IMR-90 (cell line): ENCODE measurements around the gene MASP2. TPM values are rescaled to one million over a fixed set of nuclear protein-coding genes. Genes with fewer than 3 reads are reported as not detected.

Source experiments
- ATAC-seq: fragments of 200-7000 bp; cut with Tn5 transposase; 2 replicates; pipeline ENCODE4 v1.9.1; 2020; ENCODE audit warnings: low read depth, mild to moderate bottlenecking, moderate library complexity
- BruUV-seq: library from RNA; stranded (reverse); fragments of 400-500 nt; replicated peaks from 2 replicates; lab custom pipeline; 2021; lab: Mats Ljungman, UMichigan
- CTCF ChIA-PET: fragments of 300-600 bp; formaldehyde crosslinking; extraction: SDS; loops from one replicate; lab custom pipeline; 2021; ENCODE audit warnings: antibody characterized with exemption; lab: Yijun Ruan, JAX
- POLR2A ChIA-PET: fragments of 300-600 bp; sonication (Branson Sonifier 250); formaldehyde crosslinking; loops from one replicate; lab custom pipeline; 2022; ENCODE audit warnings: antibody characterized with exemption; ENCODE audit not compliant: unreplicated experiment; lab: Charles Lee
- DNase-seq: peaks from one replicate; pipeline ENCODE4 v3.0.0; 2013
- H2AFZ ChIP-seq: replicated peaks from 2 replicates; pipeline ENCODE3; 2013; ENCODE audit warnings: low read length, mild to moderate bottlenecking; ENCODE audit not compliant: poor library complexity
- H2AK5ac ChIP-seq: 2 replicates; pipeline ENCODE4 v1.6.1; 2013; ENCODE audit warnings: low read depth, low read length, inconsistent platforms
- H2AK9ac ChIP-seq: replicated peaks from 2 replicates; pipeline ENCODE3; 2013; ENCODE audit warnings: mild to moderate bottlenecking, low read depth, low read length, moderate library complexity; ENCODE audit not compliant: poor library complexity
- H2BK120ac ChIP-seq: 2 replicates; pipeline ENCODE4 v1.6.1; 2013; ENCODE audit warnings: low read depth, low read length, inconsistent platforms
- H2BK15ac ChIP-seq: 3 replicates; pipeline ENCODE4 v1.6.1; 2013; ENCODE audit warnings: low read depth, low read length, inconsistent platforms
- H2BK20ac ChIP-seq: 2 replicates; pipeline ENCODE4 v1.6.1; 2013; ENCODE audit warnings: low read depth, mild to moderate bottlenecking, inconsistent platforms, low read length, moderate library complexity
- H2BK5ac ChIP-seq: 2 replicates; pipeline ENCODE4 v1.6.1; 2013; ENCODE audit warnings: mild to moderate bottlenecking, low read depth, low read length, inconsistent platforms; ENCODE audit not compliant: poor library complexity, severe bottlenecking
- H3K14ac ChIP-seq: replicated peaks from 2 replicates; pipeline ENCODE4 v1.6.1; 2013; ENCODE audit warnings: low read depth, low read length, inconsistent platforms
- H3K18ac ChIP-seq: 2 replicates; pipeline ENCODE4 v1.6.1; 2013; ENCODE audit warnings: low read depth, low read length, control low read depth
- H3K23ac ChIP-seq: 2 replicates; pipeline ENCODE4 v1.6.1; 2013; ENCODE audit warnings: low read depth, low read length, inconsistent platforms
- H3K27ac ChIP-seq: 2 replicates; pipeline ENCODE4 v1.5.1; 2013; ENCODE audit warnings: mild to moderate bottlenecking, control low read depth, low read length; ENCODE audit not compliant: insufficient read depth
- H3K27me3 ChIP-seq: 2 replicates; pipeline ENCODE4 v1.6.1; 2013; ENCODE audit warnings: low read length; ENCODE audit not compliant: control insufficient read depth, insufficient read depth
- H3K36me3 ChIP-seq: 2 replicates; pipeline ENCODE4 v1.6.1; 2013; ENCODE audit warnings: low read length, mixed read lengths; ENCODE audit not compliant: control insufficient read depth, insufficient read depth
- H3K4ac ChIP-seq: 2 replicates; pipeline ENCODE4 v1.6.1; 2013; ENCODE audit warnings: low read depth, low read length, inconsistent platforms
- H3K4me1 ChIP-seq: 2 replicates; pipeline ENCODE4 v1.6.1; 2013; ENCODE audit warnings: low read length, mixed read lengths; ENCODE audit not compliant: control insufficient read depth, insufficient read depth
- H3K4me2 ChIP-seq: 2 replicates; pipeline ENCODE4 v1.6.1; 2013; ENCODE audit warnings: low read depth, mild to moderate bottlenecking, control low read depth, low read length, moderate library complexity
- H3K4me3 ChIP-seq: 2 replicates; pipeline ENCODE4 v1.5.1; 2013; ENCODE audit warnings: low read depth, mild to moderate bottlenecking, control low read depth, low read length, moderate library complexity; ENCODE audit not compliant: insufficient read depth
- H3K56ac ChIP-seq: 2 replicates; pipeline ENCODE4 v1.6.1; 2013; ENCODE audit warnings: low read length, inconsistent platforms; ENCODE audit not compliant: insufficient read depth; ENCODE audit errors: extremely low read depth
- H3K79me1 ChIP-seq, 2 experiments: 2 replicates each; pipeline ENCODE4 v1.6.1; 2013; ENCODE audit warnings: low read length in 2 of 2, inconsistent platforms in 1 of 2, low read depth in 1 of 2
- H3K9ac ChIP-seq: 2 replicates; pipeline ENCODE4 v1.6.1; 2013; ENCODE audit warnings: low read depth, low read length, control low read depth
- H3K9me1 ChIP-seq: 2 replicates; pipeline ENCODE4 v1.6.1; 2013; ENCODE audit warnings: low read length, inconsistent platforms; ENCODE audit not compliant: insufficient read depth
- H3K9me3 ChIP-seq: 2 replicates; pipeline ENCODE4 v1.6.1; 2013; ENCODE audit warnings: low read length; ENCODE audit not compliant: control insufficient read depth, insufficient read depth
- H4K20me1 ChIP-seq: 2 replicates; pipeline ENCODE4 v1.6.1; 2013; ENCODE audit warnings: low read length, inconsistent platforms; ENCODE audit not compliant: insufficient read depth
- H4K5ac ChIP-seq: 2 replicates; pipeline ENCODE4 v1.6.1; 2013; ENCODE audit warnings: mild to moderate bottlenecking, low read depth, low read length, control low read depth
- H4K8ac ChIP-seq, 2 experiments: 2 replicates each; pipeline ENCODE4 v1.6.1; 2013; ENCODE audit warnings: low read depth in 2 of 2, low read length in 2 of 2, control low read depth in 1 of 2, inconsistent platforms in 1 of 2
- H4K91ac ChIP-seq: 2 replicates; pipeline ENCODE4 v1.6.1; 2013; ENCODE audit warnings: low read depth, low read length, inconsistent platforms; ENCODE audit not compliant: insufficient read depth
- BHLHE40 ChIP-seq: fragments of 150-350 bp; IDR thresholded peaks from 2 replicates; pipeline ENCODE4 v1.6.1; 2016; ENCODE audit warnings: mild to moderate bottlenecking, low read depth, low read length
- CEBPB ChIP-seq: IDR thresholded peaks from 2 replicates; pipeline ENCODE4 v1.6.1; 2012; ENCODE audit warnings: low read depth, low read length, improper control_type of control experiment
- CHD1 ChIP-seq: IDR thresholded peaks from 2 replicates; pipeline ENCODE4 v1.6.1; 2012; ENCODE audit warnings: low read depth, low read length, improper control_type of control experiment
- FOS ChIP-seq: fragments of 150-350 bp; IDR thresholded peaks from 2 replicates; pipeline ENCODE4 v1.6.1; 2016; ENCODE audit warnings: low read depth, low read length
- MAFK ChIP-seq: IDR thresholded peaks from 2 replicates; pipeline ENCODE4 v1.6.1; 2012; ENCODE audit warnings: low read depth, low read length, improper control_type of control experiment
- MAZ ChIP-seq: IDR thresholded peaks from 2 replicates; pipeline ENCODE4 v1.6.1; 2012; ENCODE audit warnings: low read depth, mild to moderate bottlenecking, low read length, improper control_type of control experiment, moderate library complexity, borderline replicate concordance
- MXI1 ChIP-seq: IDR thresholded peaks from 2 replicates; pipeline ENCODE4 v1.6.1; 2012; ENCODE audit warnings: low read depth, mild to moderate bottlenecking, low read length, moderate library complexity, borderline replicate concordance
- NFE2L2 ChIP-seq: fragments of 150-350 bp; IDR thresholded peaks from 2 replicates; pipeline ENCODE4 v1.6.1; 2016; ENCODE audit warnings: low read depth, mild to moderate bottlenecking, low read length
- POLR2A ChIP-seq: IDR thresholded peaks from 2 replicates; pipeline ENCODE4 v1.6.1; 2012; ENCODE audit warnings: mild to moderate bottlenecking, low read depth, low read length
- RAD21 ChIP-seq: IDR thresholded peaks from 2 replicates; pipeline ENCODE4 v1.6.1; 2012; ENCODE audit warnings: low read length, improper control_type of control experiment
- RCOR1 ChIP-seq: IDR thresholded peaks from 2 replicates; pipeline ENCODE4 v1.6.1; 2012; ENCODE audit warnings: mild to moderate bottlenecking, low read length, improper control_type of control experiment; ENCODE audit not compliant: insufficient replicate concordance
- RFX5 ChIP-seq: IDR thresholded peaks from 2 replicates; pipeline ENCODE4 v1.8.0; 2012; ENCODE audit warnings: low read depth, mild to moderate bottlenecking, low read length, moderate library complexity
- SMC3 ChIP-seq: fragments of 150-350 bp; IDR thresholded peaks from 2 replicates; pipeline ENCODE4 v1.6.1; 2016; ENCODE audit warnings: low read depth, mild to moderate bottlenecking, antibody characterized with exemption, low read length, moderate library complexity
- WGBS, 2 experiments: methylation state at CpG; one replicate each; pipeline versions ENCODE4 v1.1.5 to v1.1.7; 2013; ENCODE audit warnings: missing lambda C conversion rate in 2 of 2; ENCODE audit not compliant: insufficient read length in 1 of 2; ENCODE audit errors: extremely low coverage in 2 of 2; 5-methylcytosine and 5-hydroxymethylcytosine counted together
- dilution Hi-C: fragments of 300-500 bp; cut with HindIII; formaldehyde crosslinking; loops from one replicate; pipeline ENCODE4 v1.14.3; 2018; ENCODE audit warnings: low sequenced_read_pairs; ENCODE audit not compliant: unreplicated experiment
- in situ Hi-C: fragments of 300-500 bp; cut with MboI; formaldehyde crosslinking; loops from 3 replicates; pipeline ENCODE4 v1.14.3; 2019; ENCODE audit warnings: low sequenced_read_pairs, inconsistent platforms, mixed read lengths
- intact Hi-C: fragments of 100-400 bp; cut with micrococcal nuclease; formaldehyde crosslinking; loops from 2 replicates; pipeline ENCODE4 v1.10.0; 2022
- polyA plus RNA-seq, 3 experiments: library from polyadenylated mRNA; depleted of rRNA; stranded (reverse); fragments of >200 nt; gene quantifications; 2 replicates each; pipeline ENCODE4 v1.2.3, GENCODE V29; 2012; ENCODE audit warnings: low replicate concordance in 1 of 3
- total RNA-seq: library from RNA; depleted of rRNA; stranded (reverse); fragments of >200 nt; gene quantifications from 2 replicates; pipeline ENCODE4 v1.2.3, GENCODE V29; 2012
- TF ChIP-seq, protein P1 (sequence below): conservative IDR thresholded peaks from 2 replicates; pipeline ENCODE4 v1.5.1; 2012; ENCODE audit warnings: mild to moderate bottlenecking, low read depth, low read length, improper control_type of control experiment
- TF ChIP-seq, protein P2 (sequence below): fragments of 150-350 bp; IDR thresholded peaks from 2 replicates; pipeline ENCODE4 v1.6.1; 2017; ENCODE audit warnings: mild to moderate bottlenecking, antibody characterized with exemption, low read length, low read depth
- TF ChIP-seq, protein P3 (sequence below): fragments of 150-350 bp; IDR thresholded peaks from 2 replicates; pipeline ENCODE4 v1.6.1; 2016; ENCODE audit warnings: low read depth, mild to moderate bottlenecking, low read length, moderate library complexity, borderline replicate concordance

MASP2 gene
- total and polyA plus RNA-seq, 2 of the 4 experiments (the other 2 are of a cell fraction) = 0.03 TPM; not detected in 1

DNA sequence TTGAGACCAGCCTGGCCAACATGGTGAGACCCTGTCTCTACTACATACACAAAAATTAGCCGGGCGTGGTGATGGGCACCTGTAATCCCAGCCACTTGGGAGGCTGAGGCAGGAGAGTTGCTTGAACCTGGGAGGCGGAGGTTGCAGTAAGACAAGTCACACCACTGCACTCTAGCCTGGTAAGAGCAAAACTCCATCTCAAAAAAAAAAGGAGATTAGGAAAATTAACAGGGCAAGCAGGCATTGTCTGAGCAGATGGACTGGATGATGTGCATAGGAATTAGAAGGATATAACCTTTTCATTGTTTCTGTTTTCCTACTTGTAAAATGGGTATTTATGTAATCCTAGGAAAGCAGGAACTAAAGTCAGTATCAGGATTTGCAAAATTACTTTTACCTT lies 19.0 kb downstream of the MASP2 start:
- Histone ChIP-seq H3K23ac (no peak overlapping the region), H3K27ac (no peak overlapping the region), H3K18ac (no peak overlapping the region), H4K8ac (no peak overlapping the region), H3K36me3 (peaks cover 27% of the 10 kb centered on the region), H2BK120ac (no peak overlapping the region), H2BK5ac (no peak overlapping the region), H2BK15ac (no peak overlapping the region), H3K4me3 (no peak overlapping the region), H3K79me1 (peaks cover 7 to 16% of the 10 kb centered on the region in 2 experiments), H3K14ac (no peak overlapping the region), H2AFZ (no peak overlapping the region), H2AK9ac (no peak overlapping the region), H3K9me3 (no peaks in the 10 kb centered on the region), H4K20me1 (peaks cover 11% of the 10 kb centered on the region), H3K9me1 (no peaks in the 10 kb centered on the region), H4K5ac (no peak overlapping the region), H3K56ac (no peak overlapping the region), H3K27me3 (no peaks in the 10 kb centered on the region), H4K91ac (no peak overlapping the region), H3K4me2 (no peak overlapping the region), H2AK5ac (no peak overlapping the region), H2BK20ac (no peak overlapping the region), H3K9ac (no peak overlapping the region), H3K4me1 (no peaks in the 10 kb centered on the region), H3K4ac (no peak overlapping the region)
- ChIA-PET CTCF (interaction anchor here (2.2 kb wide), 1 partner anchor 9 kb away, joined by 13 read pairs; no protein-coding TSS in a partner anchor), POLR2A (no interaction called here)
- WGBS, 2 experiments = no CpG with 5 or more reads among the region's 3 CpGs
- no TSS peak for BruUV-seq
- dilution Hi-C loops (no loop called here), in situ Hi-C loops (no loop called here), intact Hi-C loops (no loop called here)
- TF ChIP-seq, protein P1, sequence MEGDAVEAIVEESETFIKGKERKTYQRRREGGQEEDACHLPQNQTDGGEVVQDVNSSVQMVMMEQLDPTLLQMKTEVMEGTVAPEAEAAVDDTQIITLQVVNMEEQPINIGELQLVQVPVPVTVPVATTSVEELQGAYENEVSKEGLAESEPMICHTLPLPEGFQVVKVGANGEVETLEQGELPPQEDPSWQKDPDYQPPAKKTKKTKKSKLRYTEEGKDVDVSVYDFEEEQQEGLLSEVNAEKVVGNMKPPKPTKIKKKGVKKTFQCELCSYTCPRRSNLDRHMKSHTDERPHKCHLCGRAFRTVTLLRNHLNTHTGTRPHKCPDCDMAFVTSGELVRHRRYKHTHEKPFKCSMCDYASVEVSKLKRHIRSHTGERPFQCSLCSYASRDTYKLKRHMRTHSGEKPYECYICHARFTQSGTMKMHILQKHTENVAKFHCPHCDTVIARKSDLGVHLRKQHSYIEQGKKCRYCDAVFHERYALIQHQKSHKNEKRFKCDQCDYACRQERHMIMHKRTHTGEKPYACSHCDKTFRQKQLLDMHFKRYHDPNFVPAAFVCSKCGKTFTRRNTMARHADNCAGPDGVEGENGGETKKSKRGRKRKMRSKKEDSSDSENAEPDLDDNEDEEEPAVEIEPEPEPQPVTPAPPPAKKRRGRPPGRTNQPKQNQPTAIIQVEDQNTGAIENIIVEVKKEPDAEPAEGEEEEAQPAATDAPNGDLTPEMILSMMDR = no peak
- no peak for TF ChIP-seq BHLHE40
- no peak for TF ChIP-seq POLR2A
- TF ChIP-seq, protein P2, sequence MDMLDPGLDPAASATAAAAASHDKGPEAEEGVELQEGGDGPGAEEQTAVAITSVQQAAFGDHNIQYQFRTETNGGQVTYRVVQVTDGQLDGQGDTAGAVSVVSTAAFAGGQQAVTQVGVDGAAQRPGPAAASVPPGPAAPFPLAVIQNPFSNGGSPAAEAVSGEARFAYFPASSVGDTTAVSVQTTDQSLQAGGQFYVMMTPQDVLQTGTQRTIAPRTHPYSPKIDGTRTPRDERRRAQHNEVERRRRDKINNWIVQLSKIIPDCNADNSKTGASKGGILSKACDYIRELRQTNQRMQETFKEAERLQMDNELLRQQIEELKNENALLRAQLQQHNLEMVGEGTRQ = no peak
- TF ChIP-seq, protein P3, sequence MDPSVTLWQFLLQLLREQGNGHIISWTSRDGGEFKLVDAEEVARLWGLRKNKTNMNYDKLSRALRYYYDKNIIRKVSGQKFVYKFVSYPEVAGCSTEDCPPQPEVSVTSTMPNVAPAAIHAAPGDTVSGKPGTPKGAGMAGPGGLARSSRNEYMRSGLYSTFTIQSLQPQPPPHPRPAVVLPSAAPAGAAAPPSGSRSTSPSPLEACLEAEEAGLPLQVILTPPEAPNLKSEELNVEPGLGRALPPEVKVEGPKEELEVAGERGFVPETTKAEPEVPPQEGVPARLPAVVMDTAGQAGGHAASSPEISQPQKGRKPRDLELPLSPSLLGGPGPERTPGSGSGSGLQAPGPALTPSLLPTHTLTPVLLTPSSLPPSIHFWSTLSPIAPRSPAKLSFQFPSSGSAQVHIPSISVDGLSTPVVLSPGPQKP = no peak
- TF ChIP-seq MAFK = no peak
- no peak for TF ChIP-seq NFE2L2
- TF ChIP-seq RAD21 = no peak
- TF ChIP-seq CEBPB = no peak
- TF ChIP-seq MAZ = no peak
- no peak for TF ChIP-seq MXI1
- TF ChIP-seq RFX5 = no peak
- no peak for TF ChIP-seq FOS
- TF ChIP-seq SMC3 = no peak
- TF ChIP-seq CHD1 = no peak
- TF ChIP-seq RCOR1 = no peak
- DNase-seq = no peak
- no peak for ATAC-seq
